NCI-H2227 (cell line): Measurements from ENCODE around the gene MAGI1.
"Not testable (repeated sequence)": the region's sequence is repeated elsewhere in the genome, so short reads cannot be mapped to it uniquely, and the experiment has no call there.

Experiments
- DNase-seq: peaks from one replicate; lab custom pipeline; 2025; ENCODE audit not compliant: unreplicated experiment; lab: John Stamatoyannopoulos, UW

Gene MAGI1

GRCh38 chr3:65607965-65608460 is 430.7 kb downstream of the MAGI1 start:
- DNase-seq, result not testable (repeated sequence)

- no peak for DNase-seq
Observed at GRCh38 chr3:65607101-65607500, 431.6 kb downstream of the MAGI1 start.

- DNase-seq, result no peak
Observed at GRCh38 chr3:65605876-65606432, 432.8 kb downstream of the MAGI1 start.

- DNase-seq, result no peak
Observed at GRCh38 chr3:65604863-65605526, 433.7 kb downstream of the MAGI1 start.

- no peak for DNase-seq
Observed at GRCh38 chr3:65603631-65604030, 435.1 kb downstream of the MAGI1 start.

- DNase-seq, result no peak
Observed at GRCh38 chr3:65600888-65601287, 437.8 kb downstream of the MAGI1 start.

GRCh38 chr3:65597952-65598413 is 440.7 kb downstream of the MAGI1 start:
- peak; percentile 70 for DNase-seq

- peak; percentile 70 for DNase-seq
Observed at GRCh38 chr3:65597226-65597951, 441.3 kb downstream of the MAGI1 start.

- DNase-seq, result peak; percentile 54
Observed at GRCh38 chr3:65596571-65597225, 442.0 kb downstream of the MAGI1 start.

- DNase-seq, result no peak
Observed at GRCh38 chr3:65596029-65596300, 442.8 kb downstream of the MAGI1 start.

GRCh38 chr3:65595222-65596028 is 443.3 kb downstream of the MAGI1 start:
- peak; percentile 3 for DNase-seq

GRCh38 chr3:65593780-65594752 is 444.7 kb downstream of the MAGI1 start:
- DNase-seq, result no peak

GRCh38 chr3:65591313-65591712 is 447.4 kb downstream of the MAGI1 start:
- no peak for DNase-seq

GRCh38 chr3:65588884-65589283 is 449.8 kb downstream of the MAGI1 start:
- DNase-seq, result no peak

- no peak for DNase-seq
Observed at GRCh38 chr3:65587650-65588439, 450.9 kb downstream of the MAGI1 start.

- DNase-seq, result no peak
Observed at GRCh38 chr3:65584913-65585312, 453.8 kb downstream of the MAGI1 start.

GRCh38 chr3:65584002-65584401 is 454.7 kb downstream of the MAGI1 start:
- no peak for DNase-seq

- no peak for DNase-seq
Observed at GRCh38 chr3:65583188-65583587, 455.5 kb downstream of the MAGI1 start.
